GM12875 (cell line): ENCODE data around the gene MYH9.

Experiments used
- H3K4me3 ChIP-seq: one replicate; pipeline ENCODE4 v1.5.1; 2011; ENCODE audit warnings: low read depth, low read length, control low read depth
- TF ChIP-seq, protein P1 (sequence below): IDR thresholded peaks from 2 replicates; pipeline ENCODE4 v1.5.1; 2011; ENCODE audit warnings: low read depth, mild to moderate bottlenecking, control low read depth, inconsistent platforms, low read length, moderate library complexity, borderline replicate concordance; ENCODE audit not compliant: insufficient read depth

The MYH9 gene

DNA sequence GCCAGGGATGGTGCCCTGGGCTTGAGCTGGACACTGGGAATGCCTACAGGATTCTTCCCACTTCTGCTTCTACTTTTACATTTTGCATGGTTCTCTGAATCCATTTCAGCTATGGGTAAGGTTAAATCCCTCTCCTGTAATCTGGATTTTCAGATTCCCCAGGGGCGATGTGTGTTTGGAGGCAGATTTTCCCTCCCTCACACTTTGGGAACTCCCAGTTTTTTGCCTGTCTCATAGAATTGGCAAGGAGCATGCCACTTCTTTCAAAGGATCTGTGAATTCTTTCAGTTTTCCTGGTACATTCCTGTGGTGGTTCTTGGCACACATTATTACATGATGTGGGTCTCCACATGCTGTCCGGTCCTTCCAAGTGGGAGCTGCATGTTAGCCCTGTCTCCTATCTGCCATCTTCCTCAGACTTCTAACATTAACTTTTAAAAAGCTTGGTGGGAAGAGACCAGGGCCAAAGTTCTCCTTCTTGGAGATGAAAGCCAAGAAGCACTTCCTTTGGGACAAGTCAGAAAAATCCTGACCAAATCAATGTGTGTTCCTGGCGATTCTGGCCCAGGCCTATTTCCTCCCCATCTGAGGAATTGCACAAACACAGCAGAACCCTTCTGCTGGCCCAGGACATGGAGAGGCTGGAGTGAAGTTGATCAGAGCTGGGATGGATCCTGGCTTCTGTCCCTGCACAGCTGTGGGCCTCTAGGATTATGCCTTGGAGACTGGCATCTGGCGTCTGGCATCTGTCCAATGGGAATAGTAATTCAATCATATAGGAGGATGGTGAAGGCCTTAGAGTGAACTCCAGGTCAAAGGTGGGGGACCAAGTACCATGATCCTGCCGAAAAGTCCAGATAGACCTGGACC, 143.0 kb downstream of the MYH9 start:
- H3K4me3 ChIP-seq, result no peak overlapping the region
- TF ChIP-seq, protein P1, sequence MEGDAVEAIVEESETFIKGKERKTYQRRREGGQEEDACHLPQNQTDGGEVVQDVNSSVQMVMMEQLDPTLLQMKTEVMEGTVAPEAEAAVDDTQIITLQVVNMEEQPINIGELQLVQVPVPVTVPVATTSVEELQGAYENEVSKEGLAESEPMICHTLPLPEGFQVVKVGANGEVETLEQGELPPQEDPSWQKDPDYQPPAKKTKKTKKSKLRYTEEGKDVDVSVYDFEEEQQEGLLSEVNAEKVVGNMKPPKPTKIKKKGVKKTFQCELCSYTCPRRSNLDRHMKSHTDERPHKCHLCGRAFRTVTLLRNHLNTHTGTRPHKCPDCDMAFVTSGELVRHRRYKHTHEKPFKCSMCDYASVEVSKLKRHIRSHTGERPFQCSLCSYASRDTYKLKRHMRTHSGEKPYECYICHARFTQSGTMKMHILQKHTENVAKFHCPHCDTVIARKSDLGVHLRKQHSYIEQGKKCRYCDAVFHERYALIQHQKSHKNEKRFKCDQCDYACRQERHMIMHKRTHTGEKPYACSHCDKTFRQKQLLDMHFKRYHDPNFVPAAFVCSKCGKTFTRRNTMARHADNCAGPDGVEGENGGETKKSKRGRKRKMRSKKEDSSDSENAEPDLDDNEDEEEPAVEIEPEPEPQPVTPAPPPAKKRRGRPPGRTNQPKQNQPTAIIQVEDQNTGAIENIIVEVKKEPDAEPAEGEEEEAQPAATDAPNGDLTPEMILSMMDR, result no peak

GRCh38 chr22:36243986-36244385, 143.8 kb downstream of the MYH9 start:
- no peak overlapping the region for H3K4me3 ChIP-seq
- TF ChIP-seq, protein P1, result no peak

- peak within 1 kb of the TSS; percentile 66 for H3K4me3 ChIP-seq
- TF ChIP-seq, protein P1, result peak; percentile 70
Measured at GRCh38 chr22:36239401-36240171, 148.2 kb downstream of the MYH9 start, which contains the start of gene APOL2. APOL2 (minus strand) TSS chr22:36239527; CDS start chr22:36233162, 6,365 bp downstream.

DNA sequence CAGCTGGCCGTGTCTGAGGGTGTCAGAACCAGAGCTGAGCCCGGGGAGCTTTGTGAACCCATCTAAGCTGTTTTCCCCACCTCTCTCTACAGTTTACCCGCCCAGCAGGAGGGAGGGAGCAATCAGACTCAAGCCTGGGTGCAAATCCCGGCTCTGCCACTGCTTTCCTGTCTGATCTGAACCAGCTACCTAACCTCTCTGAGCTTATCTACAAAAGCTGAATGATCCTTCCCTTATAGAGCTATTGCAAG, 148.7 kb downstream of the MYH9 start:
- peak overlapping the region; percentile 66 for H3K4me3 ChIP-seq
- TF ChIP-seq, protein P1, result no peak

- TF ChIP-seq, protein P1, result no peak
Measured at GRCh38 chr22:36238373-36239149, 149.2 kb downstream of the MYH9 start.

GRCh38 chr22:36237462-36238372, 150.1 kb downstream of the MYH9 start:
- TF ChIP-seq, protein P1, result no peak
- H3K4me3 ChIP-seq, result peak overlapping the region; percentile 66

More at GRCh38 chr22:36238373-36239149, 149.2 kb downstream of the MYH9 start:
- peak overlapping the region; percentile 66 for H3K4me3 ChIP-seq
